Measurements from ENCODE around the gene HTR6. TPM values are rescaled to one million over a fixed set of nuclear protein-coding genes. Genes with fewer than 3 reads are reported as not detected.

The HTR6 gene
- total RNA-seq, 1 experiment from 2014 or later, result 0.37 TPM

- no peak overlapping the region for H2BK120ac ChIP-seq (ENCODE audit: low read depth, low read length, poor library complexity, severe bottlenecking)
- no peak overlapping the region for H3K27ac Mint-ChIP-seq
- H3K27ac ChIP-seq (ENCODE audit: insufficient read length, low read depth, low read length), result no peak overlapping the region
- no peaks in the 10 kb centered on the region for H3K36me3 Mint-ChIP-seq (ENCODE audit: insufficient read depth in 1 of 3, low read depth in 3 of 3)
- no CpG with 5 or more reads among the region's 11 CpGs for WGBS (ENCODE audit: extremely low coverage, insufficient read length, low lambda C conversion rate)
- DNase-seq, result peak; percentile 71
- no peaks in the 10 kb centered on the region for H3K9me3 ChIP-seq (ENCODE audit: control insufficient read depth, low read depth, low read length)
- no peak overlapping the region for H3K4me2 ChIP-seq (ENCODE audit: insufficient read depth, insufficient read length, low read length)
- no peak overlapping the region for H3K14ac ChIP-seq (ENCODE audit: insufficient read depth, low read length)
- H3K4me1 Mint-ChIP-seq, result peaks cover 10 to 15% of the 10 kb centered on the region in 2 experiments
- no peak overlapping the region for H3K9ac ChIP-seq (ENCODE audit: extremely low read depth, insufficient read length, low read length)
- H3K79me2 ChIP-seq (ENCODE audit: insufficient read depth, low read length), result no peaks in the 10 kb centered on the region
- no peak overlapping the region for H2AFZ ChIP-seq (ENCODE audit: low read length)
- H3K23me2 ChIP-seq (ENCODE audit: insufficient read length, low read depth, low read length, poor library complexity, severe bottlenecking), result no peaks in the 10 kb centered on the region
- H3K56ac ChIP-seq (ENCODE audit: insufficient read length, low read depth, low read length), result no peak overlapping the region
- H3K4me3 Mint-ChIP-seq, result no peak overlapping the region
- no peak overlapping the region for H3T11ph ChIP-seq (ENCODE audit: low read length)
- no peak overlapping the region for H2BK20ac ChIP-seq (ENCODE audit: low read depth, low read length, poor library complexity, severe bottlenecking)
- H2AK5ac ChIP-seq (ENCODE audit: insufficient read length, low read length), result no peak overlapping the region
- TF ChIP-seq CTCF (conservative IDR thresholded peaks at IDR 0.05), result peak; percentile 73
- no peaks in the 10 kb centered on the region; a peak in 1 of 5 replicates for H3K9me3 Mint-ChIP-seq
- H3K27me3 ChIP-seq (ENCODE audit: insufficient read depth, low read length), result no peaks in the 10 kb centered on the region
- no peak overlapping the region for H4K5ac ChIP-seq (ENCODE audit: insufficient read length, low read depth, low read length)
- no peak overlapping the region for H4K91ac ChIP-seq (ENCODE audit: insufficient read length, low read depth, low read length)
- no peak overlapping the region for H3K18ac ChIP-seq (ENCODE audit: insufficient read length, low read depth, low read length)
- H3K4ac ChIP-seq (ENCODE audit: low read depth, low read length), result no peak overlapping the region
- no peak overlapping the region for H2BK5ac ChIP-seq (ENCODE audit: insufficient read length, low read length)
- no peak overlapping the region for H2BK15ac ChIP-seq (ENCODE audit: low read depth, low read length)
- peaks cover 9% of the 10 kb centered on the region for H3K27me3 Mint-ChIP-seq (ENCODE audit: low read depth)
- H4K20me1 ChIP-seq (ENCODE audit: control insufficient read depth, insufficient read depth, insufficient read length), result no peaks in the 10 kb centered on the region
- H3K4me1 ChIP-seq (ENCODE audit: insufficient read depth, low read length), result no peaks in the 10 kb centered on the region
- no peak overlapping the region for H4K8ac ChIP-seq (replicated peaks; ENCODE audit: insufficient read length, low read depth, low read length)
- no peaks in the 10 kb centered on the region for H3K79me1 ChIP-seq (ENCODE audit: insufficient read depth, low read depth, low read length, poor library complexity, severe bottlenecking)
- H2BK12ac ChIP-seq (ENCODE audit: insufficient read length, low read depth, low read length), result no peak overlapping the region
- no peak overlapping the region for H3K23ac ChIP-seq (ENCODE audit: insufficient read length, low read depth, low read length)
These were observed 13.4 kb upstream of the HTR6 start for GRCh38 chr1:19651141-19651737.
